Testis (tissue), 3 donors: ENCODE measurements around the gene ITPKB. TPM values are rescaled to one million over a fixed set of nuclear protein-coding genes. Genes with fewer than 3 reads are reported as not detected.
A peak's percentile ranks its signal among the peaks of the same experiment; 100 is the strongest.

ENCODE experiments used
- DNase-seq: peaks from one replicate; pipeline ENCODE4 v3.0.0-alpha.2; 2019
- H3K27ac ChIP-seq, 2 donors: fragments of 200-600 bp; sonication (generic); one replicate each; pipeline ENCODE4 v1.5.1; 2019
- H3K27me3 ChIP-seq: fragments of 200-600 bp; sonication (generic); one replicate; pipeline ENCODE4 v1.5.1; 2019
- H3K36me3 ChIP-seq: fragments of 200-600 bp; sonication (generic); one replicate; pipeline ENCODE4 v1.5.1; 2017; ENCODE audit warnings: low read depth; ENCODE audit errors: missing control alignments
- H3K4me1 ChIP-seq: fragments of 200-600 bp; sonication (generic); one replicate; pipeline ENCODE4 v1.5.1; 2019
- H3K4me3 ChIP-seq, 2 donors: fragments of 200-600 bp; sonication (generic); one replicate each; pipeline ENCODE4 v1.5.1; 2017 to 2019
- H3K9me3 ChIP-seq: fragments of 200-600 bp; sonication (generic); one replicate; pipeline ENCODE4 v1.5.1; 2017
- POLR2A ChIP-seq: fragments of 450-650 bp; IDR thresholded peaks from one replicate; pipeline ENCODE4 v1.6.1; 2017; ENCODE audit warnings: antibody characterized with exemption, mild to moderate bottlenecking, moderate library complexity
- WGBS, 2 donors: methylation state at CpG; one replicate each; pipeline ENCODE4 v1.1.5; 2018; 5-methylcytosine and 5-hydroxymethylcytosine counted together
- intact Hi-C: fragments of 100-400 bp; cut with DNase I; formaldehyde crosslinking; loops from one replicate; pipeline ENCODE4 v1.15.1; 2023; ENCODE audit warnings: low total_unique reads
- polyA plus RNA-seq: library from polyadenylated mRNA; stranded (reverse); fragments of 350-450 nt; fragmentation: Illumina TruSeq; extraction: RNeasy Lipid Tissue Mini Kit (QIAGEN cat#74804); gene quantifications from one replicate; pipeline ENCODE4 v1.2.3, GENCODE V29; 2014; ENCODE audit warnings: low read depth, low replicate concordance; ENCODE audit not compliant: insufficient read depth
- total RNA-seq, 2 donors: library from RNA; depleted of rRNA; stranded (reverse); fragments of >200 nt; gene quantifications; one replicate each; pipeline ENCODE4 v1.2.3, GENCODE V29; 2016
- TF ChIP-seq, protein P1 (sequence below), 3 experiments: fragments of 450-650 bp in 2 of 3; fragments of 200-600 bp in 1 of 3; sonication (generic) in 1 of 3; IDR thresholded peaks; one replicate each; pipeline ENCODE4 v1.5.1; 2016 to 2019; ENCODE audit warnings: antibody characterized with exemption in 3 of 3, mild to moderate bottlenecking in 2 of 3, moderate library complexity in 1 of 3

ITPKB gene
- total and polyA plus RNA-seq, 3 donors from 2014 or later: 11.4 to 18.0 (median 13.5) TPM

DNA sequence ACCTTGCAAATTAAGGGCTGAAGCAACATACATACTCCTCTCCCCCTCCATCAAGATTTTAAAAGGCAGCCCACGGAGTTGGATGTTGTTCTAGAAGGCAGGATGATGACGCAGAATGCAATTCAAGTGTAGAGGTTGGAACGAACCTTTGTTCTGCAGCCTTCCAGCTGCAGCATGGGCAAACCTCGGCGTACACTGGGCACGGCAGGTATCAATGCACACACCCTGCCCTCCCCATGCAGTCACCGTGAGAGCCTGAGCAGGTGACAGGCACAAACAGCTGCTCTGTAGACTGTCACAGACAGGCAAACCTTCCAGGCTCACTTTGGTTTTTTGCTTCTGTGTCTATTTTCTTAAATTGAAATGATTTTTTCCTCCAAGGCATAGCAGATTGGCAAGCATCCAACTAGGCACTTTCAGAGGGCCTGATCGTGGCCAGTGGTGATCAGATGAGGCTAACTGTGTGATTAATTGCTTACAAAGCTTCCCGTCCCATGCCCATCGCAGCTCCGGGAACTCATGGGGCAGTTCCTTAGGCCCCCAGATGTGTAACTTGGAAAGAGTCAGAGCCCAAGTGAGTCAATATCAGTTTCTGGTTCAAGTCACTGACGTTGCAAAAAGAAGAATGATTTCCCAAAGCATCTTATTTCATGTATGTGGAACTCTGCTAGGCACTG, 82.3 kb downstream of the ITPKB start:
- H3K9me3 ChIP-seq: no peaks in the 10 kb centered on the region
- no peak overlapping the region for H3K4me3 ChIP-seq
- WGBS, 2 donors: 56 to 65% methylated on average over 11 to 12 of the region's 12 CpGs
- no peaks in the 10 kb centered on the region for H3K27me3 ChIP-seq
- DNase-seq: no peak
- peaks cover 48% of the 10 kb centered on the region for H3K4me1 ChIP-seq
- TF ChIP-seq POLR2A: no peak
- TF ChIP-seq, protein P1, sequence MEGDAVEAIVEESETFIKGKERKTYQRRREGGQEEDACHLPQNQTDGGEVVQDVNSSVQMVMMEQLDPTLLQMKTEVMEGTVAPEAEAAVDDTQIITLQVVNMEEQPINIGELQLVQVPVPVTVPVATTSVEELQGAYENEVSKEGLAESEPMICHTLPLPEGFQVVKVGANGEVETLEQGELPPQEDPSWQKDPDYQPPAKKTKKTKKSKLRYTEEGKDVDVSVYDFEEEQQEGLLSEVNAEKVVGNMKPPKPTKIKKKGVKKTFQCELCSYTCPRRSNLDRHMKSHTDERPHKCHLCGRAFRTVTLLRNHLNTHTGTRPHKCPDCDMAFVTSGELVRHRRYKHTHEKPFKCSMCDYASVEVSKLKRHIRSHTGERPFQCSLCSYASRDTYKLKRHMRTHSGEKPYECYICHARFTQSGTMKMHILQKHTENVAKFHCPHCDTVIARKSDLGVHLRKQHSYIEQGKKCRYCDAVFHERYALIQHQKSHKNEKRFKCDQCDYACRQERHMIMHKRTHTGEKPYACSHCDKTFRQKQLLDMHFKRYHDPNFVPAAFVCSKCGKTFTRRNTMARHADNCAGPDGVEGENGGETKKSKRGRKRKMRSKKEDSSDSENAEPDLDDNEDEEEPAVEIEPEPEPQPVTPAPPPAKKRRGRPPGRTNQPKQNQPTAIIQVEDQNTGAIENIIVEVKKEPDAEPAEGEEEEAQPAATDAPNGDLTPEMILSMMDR (IDR thresholded peaks at IDR 0.05): no peak
- no peaks in the 10 kb centered on the region for H3K36me3 ChIP-seq
- intact Hi-C loops: no loop called here
- H3K27ac ChIP-seq: no peak overlapping the region

GRCh38 chr1:226656201-226656600, 82.9 kb downstream of the ITPKB start:
- Histone ChIP-seq H3K27ac (no peak overlapping the region), H3K4me1 (peaks cover 44% of the 10 kb centered on the region), H3K9me3 (no peaks in the 10 kb centered on the region), H3K27me3 (no peaks in the 10 kb centered on the region), H3K4me3 (no peak overlapping the region), H3K36me3 (no peaks in the 10 kb centered on the region)
- no peak for TF ChIP-seq POLR2A
- TF ChIP-seq, protein P1 (IDR thresholded peaks at IDR 0.05): no peak
- DNase-seq: no peak
- 68 to 87% methylated on average over 4 of the region's 4 CpGs for WGBS, 2 donors
- intact Hi-C loops: no loop called here

DNA sequence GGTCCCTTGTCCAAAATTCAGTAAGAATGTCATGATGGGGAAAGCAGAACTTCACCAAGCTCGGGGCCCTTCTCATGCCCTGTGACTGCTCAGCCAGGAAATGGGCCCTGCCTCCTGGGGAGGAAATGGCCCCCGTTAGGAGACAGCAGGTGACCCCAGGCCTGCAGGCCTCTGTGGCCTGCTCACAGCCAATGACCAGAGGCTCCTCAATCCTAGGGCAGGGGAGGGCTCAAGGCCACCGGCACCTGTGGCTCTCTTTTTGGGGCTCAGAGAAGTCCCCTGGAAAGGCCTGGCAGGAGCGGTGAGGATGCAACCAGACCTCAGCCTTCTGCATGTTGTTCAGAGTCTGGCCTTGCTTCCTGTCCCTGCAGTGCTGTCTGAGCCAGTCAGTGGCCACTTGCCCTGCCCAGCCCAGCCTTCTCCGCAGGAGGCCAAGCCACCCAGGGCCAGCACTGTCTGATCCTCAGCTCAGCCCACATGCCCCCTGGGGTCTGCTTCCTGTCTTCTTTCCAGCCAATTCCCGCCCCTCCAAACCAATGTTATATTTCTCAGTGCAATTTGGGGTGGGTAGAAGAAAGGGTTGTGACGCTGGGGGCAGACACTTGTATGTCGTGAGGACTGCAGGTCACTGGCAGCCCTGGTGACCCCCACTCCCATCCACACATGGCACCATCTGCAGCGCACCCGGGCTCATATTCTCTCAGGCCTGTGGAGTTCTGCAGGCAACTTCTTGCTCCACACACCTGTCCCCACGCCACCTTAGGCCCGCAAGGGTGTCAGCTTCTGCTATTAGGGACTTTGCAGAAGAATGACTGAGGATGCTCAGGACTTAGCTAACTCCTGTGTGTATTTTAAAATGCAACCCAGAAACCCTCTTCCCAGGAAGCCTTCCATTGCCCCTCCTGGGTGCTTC, 83.6 kb downstream of the ITPKB start:
- 93 to 96% methylated on average over 10 to 12 of the region's 12 CpGs for WGBS, 2 donors
- no peak for TF ChIP-seq POLR2A
- no peaks in the 10 kb centered on the region for H3K36me3 ChIP-seq
- H3K4me3 ChIP-seq: no peak overlapping the region
- peaks cover 38% of the 10 kb centered on the region for H3K4me1 ChIP-seq
- H3K27ac ChIP-seq: peak overlapping the region in 1 of 2 donors; percentile 38
- H3K27me3 ChIP-seq: no peaks in the 10 kb centered on the region
- no peak for DNase-seq
- no peaks in the 10 kb centered on the region for H3K9me3 ChIP-seq
- intact Hi-C loops: no loop called here

- H3K36me3 ChIP-seq: no peaks in the 10 kb centered on the region
- H3K27ac ChIP-seq: no peak overlapping the region
- intact Hi-C loops: no loop called here
- no peaks in the 10 kb centered on the region for H3K27me3 ChIP-seq
- peaks cover 30% of the 10 kb centered on the region for H3K4me1 ChIP-seq
- no peak for TF ChIP-seq POLR2A
- TF ChIP-seq, protein P1 (IDR thresholded peaks at IDR 0.05): no peak
- WGBS, 2 donors: 83 to 88% methylated on average over 8 of the region's 8 CpGs
- no peak overlapping the region for H3K4me3 ChIP-seq
- no peaks in the 10 kb centered on the region for H3K9me3 ChIP-seq
- DNase-seq: no peak
Measured at GRCh38 chr1:226654668-226655055, 84.4 kb downstream of the ITPKB start.

DNA sequence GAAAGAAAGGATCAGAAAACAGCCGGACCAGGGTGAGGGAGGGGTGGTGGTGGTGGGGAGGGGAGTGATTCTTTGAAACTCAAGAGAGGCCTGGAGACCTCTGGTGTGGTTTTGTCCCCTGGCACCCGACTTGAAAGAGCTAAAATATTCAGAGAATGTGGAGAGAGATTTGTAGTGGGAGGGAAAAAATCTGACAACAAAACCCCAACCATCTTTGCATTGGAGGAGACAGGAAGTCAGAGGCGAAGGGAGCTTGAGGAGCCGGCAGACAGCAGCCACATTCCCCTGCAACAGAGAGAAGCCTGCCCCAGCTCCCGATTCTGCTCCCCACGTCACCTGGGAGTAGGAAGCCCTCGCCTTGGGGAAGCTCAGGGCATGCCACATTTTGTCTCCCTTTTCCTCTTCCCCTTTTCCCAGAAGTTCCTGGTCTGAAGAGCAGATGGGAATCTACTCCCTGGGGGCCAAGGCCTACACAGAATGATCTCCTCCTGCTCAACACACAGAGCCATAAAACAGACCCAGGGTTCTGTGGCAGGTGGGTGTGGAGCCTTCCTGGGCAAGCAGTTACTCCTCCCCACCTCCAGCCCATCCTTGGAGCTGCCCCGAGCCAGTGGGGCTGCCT, 84.9 kb downstream of the ITPKB start:
- H3K4me1 ChIP-seq: peaks cover 25% of the 10 kb centered on the region
- TF ChIP-seq, protein P1 (IDR thresholded peaks at IDR 0.05): no peak
- no peak for TF ChIP-seq POLR2A
- H3K9me3 ChIP-seq: no peaks in the 10 kb centered on the region
- H3K4me3 ChIP-seq: no peak overlapping the region
- no peaks in the 10 kb centered on the region for H3K27me3 ChIP-seq
- H3K27ac ChIP-seq: no peak overlapping the region
- H3K36me3 ChIP-seq: no peaks in the 10 kb centered on the region
- intact Hi-C loops: no loop called here
- WGBS, 2 donors: 54 to 63% methylated on average over 8 of the region's 8 CpGs
- no peak for DNase-seq
